ENCODE measurements around the gene OR2B2.

GRCh38 chr6:27940766-27941165, 28.6 kb upstream of the OR2B2 start:
- TF ChIP-seq MAX (CRISPR knock-in tag; IDR thresholded peaks at IDR 0.05), result no peak
- TF ChIP-seq, protein P1, sequence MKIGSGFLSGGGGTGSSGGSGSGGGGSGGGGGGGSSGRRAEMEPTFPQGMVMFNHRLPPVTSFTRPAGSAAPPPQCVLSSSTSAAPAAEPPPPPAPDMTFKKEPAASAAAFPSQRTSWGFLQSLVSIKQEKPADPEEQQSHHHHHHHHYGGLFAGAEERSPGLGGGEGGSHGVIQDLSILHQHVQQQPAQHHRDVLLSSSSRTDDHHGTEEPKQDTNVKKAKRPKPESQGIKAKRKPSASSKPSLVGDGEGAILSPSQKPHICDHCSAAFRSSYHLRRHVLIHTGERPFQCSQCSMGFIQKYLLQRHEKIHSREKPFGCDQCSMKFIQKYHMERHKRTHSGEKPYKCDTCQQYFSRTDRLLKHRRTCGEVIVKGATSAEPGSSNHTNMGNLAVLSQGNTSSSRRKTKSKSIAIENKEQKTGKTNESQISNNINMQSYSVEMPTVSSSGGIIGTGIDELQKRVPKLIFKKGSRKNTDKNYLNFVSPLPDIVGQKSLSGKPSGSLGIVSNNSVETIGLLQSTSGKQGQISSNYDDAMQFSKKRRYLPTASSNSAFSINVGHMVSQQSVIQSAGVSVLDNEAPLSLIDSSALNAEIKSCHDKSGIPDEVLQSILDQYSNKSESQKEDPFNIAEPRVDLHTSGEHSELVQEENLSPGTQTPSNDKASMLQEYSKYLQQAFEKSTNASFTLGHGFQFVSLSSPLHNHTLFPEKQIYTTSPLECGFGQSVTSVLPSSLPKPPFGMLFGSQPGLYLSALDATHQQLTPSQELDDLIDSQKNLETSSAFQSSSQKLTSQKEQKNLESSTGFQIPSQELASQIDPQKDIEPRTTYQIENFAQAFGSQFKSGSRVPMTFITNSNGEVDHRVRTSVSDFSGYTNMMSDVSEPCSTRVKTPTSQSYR (CRISPR knock-in tag; IDR thresholded peaks at IDR 0.05), result no peak
- no peak for TF ChIP-seq ESRRA (CRISPR knock-in tag; IDR thresholded peaks at IDR 0.05; ENCODE audit: borderline replicate concordance)
- TF ChIP-seq E2F5 (CRISPR knock-in tag; IDR thresholded peaks at IDR 0.05), result no peak
- no peak for TF ChIP-seq CTCF (IDR thresholded peaks at IDR 0.05)
- TF ChIP-seq, protein P2, sequence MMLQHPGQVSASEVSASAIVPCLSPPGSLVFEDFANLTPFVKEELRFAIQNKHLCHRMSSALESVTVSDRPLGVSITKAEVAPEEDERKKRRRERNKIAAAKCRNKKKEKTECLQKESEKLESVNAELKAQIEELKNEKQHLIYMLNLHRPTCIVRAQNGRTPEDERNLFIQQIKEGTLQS (CRISPR knock-in tag; conservative IDR thresholded peaks at IDR 0.05), result no peak
- TF ChIP-seq SP1 (CRISPR knock-in tag; conservative IDR thresholded peaks at IDR 0.05), result no peak
- no peak for TF ChIP-seq TCF7 (CRISPR knock-in tag; IDR thresholded peaks at IDR 0.05; ENCODE audit: low read depth)

Data from WTC11 (cell line).